Measurements from ENCODE around the gene TMEM250. TPM values are rescaled to one million over a fixed set of nuclear protein-coding genes. Genes with fewer than 3 reads are reported as not detected.

Gene TMEM250
- polyA plus RNA-seq, 4 donors = 14.3 to 22.0 (median 15.2) TPM

Other genes starting within 250 kb of the TMEM250 start
- 10 to 100 TPM; 23.2 to 27.7 (median 24.5) TPM for gene CAMSAP1, start 211.3 kb downstream of the TMEM250 start, polyA plus RNA-seq (ENCODE audit: insufficient read length in 4 of 4)
- gene UBAC1, start 157.5 kb downstream of the TMEM250 start, polyA plus RNA-seq (ENCODE audit: insufficient read length in 4 of 4) = 10 to 100 TPM; 27.3 to 36.1 (median 31.4) TPM
- 1 to 10 TPM; 5.3 to 9.4 (median 7.4) TPM for gene NACC2, start 23.6 kb downstream of the TMEM250 start, polyA plus RNA-seq (ENCODE audit: insufficient read length in 4 of 4)
- not detected for gene LHX3, start 86.3 kb upstream of the TMEM250 start, polyA plus RNA-seq (ENCODE audit: insufficient read length in 4 of 4)
- 10 to 100 TPM; 14.3 to 20.6 (median 15.5) TPM for gene QSOX2, start 126.9 kb upstream of the TMEM250 start, polyA plus RNA-seq (ENCODE audit: insufficient read length in 4 of 4)
- 1 to 10 TPM in 3 of 4 donors, under 1 TPM in 1; 0.07 to 4.7 (median 2.2) TPM for gene CCDC187, start 185.2 kb upstream of the TMEM250 start, polyA plus RNA-seq (ENCODE audit: insufficient read length in 4 of 4)
- 10 to 100 TPM; 24.3 to 46.1 (median 29.6) TPM for gene GPSM1, start 208.7 kb upstream of the TMEM250 start, polyA plus RNA-seq (ENCODE audit: insufficient read length in 4 of 4)
- 10 to 100 TPM in 1 of 4 donors, 1 to 10 TPM in 3; 4.8 to 28.7 (median 6.2) TPM for gene DNLZ, start 244.9 kb upstream of the TMEM250 start, polyA plus RNA-seq (ENCODE audit: insufficient read length in 4 of 4)